GM18517 (cell line): Measurements from ENCODE around the gene BCAS3.
"Not testable (repeated sequence)": the region's sequence is repeated elsewhere in the genome, so short reads cannot be mapped to it uniquely, and the experiment has no call there.

Experiments used
- ATAC-seq: cut with Tn5 transposase; IDR thresholded peaks from one replicate; pipeline ENCODE4 v1.9.1; 2021; ENCODE audit warnings: mild to moderate bottlenecking, moderate library complexity; ENCODE audit not compliant: unreplicated experiment

Gene BCAS3

GRCh38 chr17:61426482-61427304 is 749.0 kb downstream of the BCAS3 start:
- ATAC-seq: no peak

- no peak for ATAC-seq
These were observed 749.9 kb downstream of the BCAS3 start for GRCh38 chr17:61427567-61427966.

GRCh38 chr17:61429274-61429673 is 751.6 kb downstream of the BCAS3 start:
- ATAC-seq: no peak

GRCh38 chr17:61429831-61430230 is 752.2 kb downstream of the BCAS3 start:
- ATAC-seq: not testable (repeated sequence)

GRCh38 chr17:61431594-61432311 is 754.1 kb downstream of the BCAS3 start:
- ATAC-seq: no peak

- ATAC-seq: no peak
These were observed 758.6 kb downstream of the BCAS3 start for GRCh38 chr17:61436273-61436672.

GRCh38 chr17:61436995-61437704 is 759.5 kb downstream of the BCAS3 start:
- no peak for ATAC-seq

GRCh38 chr17:61440697-61441096 is 763.0 kb downstream of the BCAS3 start:
- ATAC-seq: no peak

- ATAC-seq: not testable (repeated sequence)
These were observed 763.9 kb downstream of the BCAS3 start for GRCh38 chr17:61441507-61441906.

- no peak for ATAC-seq
These were observed 764.6 kb downstream of the BCAS3 start for GRCh38 chr17:61442136-61442775.
